Caco-2 (cell line): ENCODE data around the gene HSPB6. TPM values are rescaled to one million over a fixed set of nuclear protein-coding genes. Genes with fewer than 3 reads are reported as not detected.

Source experiments
- BruUV-seq: library from RNA; stranded (reverse); fragments of 400-500 nt; replicated peaks from 2 replicates; lab custom pipeline; 2021; lab: Mats Ljungman, UMichigan
- CTCF ChIA-PET: fragments of 300-600 bp; sonication (Branson Sonifier 250); formaldehyde crosslinking; loops from one replicate; lab custom pipeline; 2022; ENCODE audit warnings: antibody characterized with exemption; lab: Charles Lee
- POLR2A ChIA-PET: fragments of 300-600 bp; sonication (Branson Sonifier 250); formaldehyde crosslinking; loops from one replicate; lab custom pipeline; 2022; ENCODE audit warnings: antibody characterized with exemption; lab: Charles Lee
- DNase-seq, 2 experiments: peaks; one replicate each; pipeline versions ENCODE4 v3.0.0 to v3.0.0-alpha.2; 2020 to 2022
- H3K27me3 ChIP-seq: replicated peaks from 2 replicates; pipeline ENCODE4 v1.6.0; 2011; ENCODE audit warnings: low read length; ENCODE audit not compliant: control insufficient read depth, insufficient read depth
- H3K36me3 ChIP-seq: 2 replicates; pipeline ENCODE4 v1.5.1; 2011; ENCODE audit warnings: low read length; ENCODE audit not compliant: control insufficient read depth, insufficient read depth
- H3K4me1 ChIP-seq: fragments of 250-450 bp; sonication (Bioruptor Pico); 2 replicates; pipeline ENCODE4 v1.5.1; 2020; ENCODE audit warnings: mild to moderate bottlenecking
- H3K4me3 ChIP-seq: 2 replicates; pipeline ENCODE4 v1.5.1; 2011; ENCODE audit warnings: low read depth, mild to moderate bottlenecking, control low read depth, low read length
- H3K9me3 ChIP-seq: fragments of 250-450 bp; sonication (Bioruptor Pico); 2 replicates; pipeline ENCODE4 v1.5.1; 2020; ENCODE audit warnings: mild to moderate bottlenecking, moderate library complexity
- H3K27ac Mint-ChIP-seq: one replicate; pipeline ENCODE4 v1.8.0; 2022; ENCODE audit warnings: mixed read lengths; ENCODE audit not compliant: unreplicated experiment
- H3K27me3 Mint-ChIP-seq: one replicate; pipeline ENCODE4 v1.8.0; 2022; ENCODE audit warnings: mixed read lengths; ENCODE audit not compliant: insufficient read depth, unreplicated experiment
- H3K36me3 Mint-ChIP-seq: one replicate; pipeline ENCODE4 v1.8.0; 2022; ENCODE audit warnings: mild to moderate bottlenecking, mixed read lengths; ENCODE audit not compliant: insufficient read depth, unreplicated experiment
- H3K4me1 Mint-ChIP-seq: one replicate; pipeline ENCODE4 v1.8.0; 2022; ENCODE audit warnings: low read depth, mixed read lengths; ENCODE audit not compliant: unreplicated experiment
- H3K4me3 Mint-ChIP-seq: one replicate; pipeline ENCODE4 v1.8.0; 2022; ENCODE audit warnings: mild to moderate bottlenecking, moderate library complexity, mixed read lengths; ENCODE audit not compliant: unreplicated experiment
- H3K9me3 Mint-ChIP-seq: one replicate; pipeline ENCODE4 v1.8.0; 2022; ENCODE audit warnings: mixed read lengths; ENCODE audit not compliant: unreplicated experiment
- intact Hi-C: fragments of 100-400 bp; cut with micrococcal nuclease; formaldehyde crosslinking; loops from one replicate; pipeline ENCODE4 v1.10.0; 2022; ENCODE audit not compliant: unreplicated experiment
- total RNA-seq: library from RNA; stranded (reverse); gene quantifications from 2 replicates; pipeline ENCODE4 v1.2.3, GENCODE V29; 2022
- TF ChIP-seq, protein P1 (sequence below), 2 experiments: fragments of 200-600 bp in 1 of 2; IDR thresholded peaks; 1 replicate in 1 of 2; 2 replicates in 1 of 2; pipeline versions ENCODE4 v1.5.1 to v1.8.0; 2011 to 2022; ENCODE audit warnings: antibody characterized with exemption in 1 of 2, control low read depth in 1 of 2, inconsistent platforms in 1 of 2, low read depth in 1 of 2, low read length in 1 of 2, mild to moderate bottlenecking in 1 of 2, moderate library complexity in 1 of 2; ENCODE audit not compliant: insufficient read depth in 1 of 2, severe bottlenecking in 1 of 2, unreplicated experiment in 1 of 2

Gene HSPB6
- total RNA-seq, 1 experiment from 2014 or later, result 0.48 TPM

DNA sequence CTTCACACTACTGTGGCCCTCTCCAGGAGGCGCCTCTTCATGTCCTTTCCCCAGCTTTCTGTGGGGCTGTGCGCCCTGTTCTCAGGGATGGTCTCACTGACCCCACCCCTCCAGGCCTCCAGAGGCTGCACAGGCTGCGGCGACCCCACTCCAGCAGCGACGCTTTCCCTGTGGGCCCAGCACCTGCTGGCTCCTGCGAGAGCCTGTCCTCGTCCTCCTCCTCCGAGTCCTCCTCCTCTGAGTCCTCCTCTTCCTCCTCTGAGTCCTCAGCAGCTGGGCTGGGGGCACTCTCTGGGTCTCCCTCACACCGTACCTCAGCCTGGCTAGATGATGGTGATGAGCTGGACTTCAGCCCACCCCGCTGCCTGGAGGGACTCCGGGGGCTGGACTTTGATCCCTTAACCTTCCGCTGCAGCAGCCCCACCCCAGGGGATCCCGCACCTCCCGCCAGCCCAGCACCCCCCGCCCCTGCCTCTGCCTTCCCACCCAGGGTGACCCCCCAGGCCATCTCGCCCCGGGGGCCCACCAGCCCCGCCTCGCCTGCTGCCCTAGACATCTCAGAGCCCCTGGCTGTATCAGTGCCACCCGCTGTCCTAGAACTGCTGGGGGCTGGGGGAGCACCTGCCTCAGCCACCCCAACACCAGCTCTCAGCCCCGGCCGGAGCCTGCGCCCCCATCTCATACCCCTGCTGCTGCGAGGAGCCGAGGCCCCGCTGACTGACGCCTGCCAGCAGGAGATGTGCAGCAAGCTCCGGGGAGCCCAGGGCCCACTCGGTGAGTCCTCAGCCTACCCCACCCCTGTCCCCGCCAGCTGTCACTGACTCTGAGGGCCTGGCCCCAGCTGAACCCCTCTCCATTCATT lies 29.7 kb upstream of the HSPB6 start:
- intact Hi-C loops, result no loop called here
- H3K36me3 ChIP-seq, result no peaks in the 10 kb centered on the region
- H3K27me3 Mint-ChIP-seq, result no peaks in the 10 kb centered on the region
- no peaks in the 10 kb centered on the region for H3K9me3 ChIP-seq
- no peaks in the 10 kb centered on the region for H3K4me1 ChIP-seq
- H3K4me1 Mint-ChIP-seq, result peaks cover 8% of the 10 kb centered on the region
- no peak for DNase-seq
- no peaks in the 10 kb centered on the region for H3K9me3 Mint-ChIP-seq
- no peak overlapping the region for H3K27ac Mint-ChIP-seq
- TF ChIP-seq, protein P1, sequence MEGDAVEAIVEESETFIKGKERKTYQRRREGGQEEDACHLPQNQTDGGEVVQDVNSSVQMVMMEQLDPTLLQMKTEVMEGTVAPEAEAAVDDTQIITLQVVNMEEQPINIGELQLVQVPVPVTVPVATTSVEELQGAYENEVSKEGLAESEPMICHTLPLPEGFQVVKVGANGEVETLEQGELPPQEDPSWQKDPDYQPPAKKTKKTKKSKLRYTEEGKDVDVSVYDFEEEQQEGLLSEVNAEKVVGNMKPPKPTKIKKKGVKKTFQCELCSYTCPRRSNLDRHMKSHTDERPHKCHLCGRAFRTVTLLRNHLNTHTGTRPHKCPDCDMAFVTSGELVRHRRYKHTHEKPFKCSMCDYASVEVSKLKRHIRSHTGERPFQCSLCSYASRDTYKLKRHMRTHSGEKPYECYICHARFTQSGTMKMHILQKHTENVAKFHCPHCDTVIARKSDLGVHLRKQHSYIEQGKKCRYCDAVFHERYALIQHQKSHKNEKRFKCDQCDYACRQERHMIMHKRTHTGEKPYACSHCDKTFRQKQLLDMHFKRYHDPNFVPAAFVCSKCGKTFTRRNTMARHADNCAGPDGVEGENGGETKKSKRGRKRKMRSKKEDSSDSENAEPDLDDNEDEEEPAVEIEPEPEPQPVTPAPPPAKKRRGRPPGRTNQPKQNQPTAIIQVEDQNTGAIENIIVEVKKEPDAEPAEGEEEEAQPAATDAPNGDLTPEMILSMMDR (IDR thresholded peaks at IDR 0.05; ENCODE audit: insufficient read depth in 1 of 2, low read depth in 1 of 2, low read length in 1 of 2, severe bottlenecking in 1 of 2, unreplicated experiment in 1 of 2), result no peak
- no peak overlapping the region for H3K4me3 Mint-ChIP-seq
- H3K4me3 ChIP-seq, result no peak overlapping the region
- no TSS peak for BruUV-seq
- H3K27me3 ChIP-seq, result no peaks in the 10 kb centered on the region
- H3K36me3 Mint-ChIP-seq, result no peaks in the 10 kb centered on the region
- CTCF ChIA-PET, result no interaction called here
- POLR2A ChIA-PET, result no interaction called here

- H3K4me3 Mint-ChIP-seq, result no peak overlapping the region
- POLR2A ChIA-PET, result no interaction called here
Observed at GRCh38 chr19:35785339-35785627, 28.5 kb upstream of the HSPB6 start.

GRCh38 chr19:35784503-35785338 lies 27.9 kb upstream of the HSPB6 start:
- no peaks in the 10 kb centered on the region for H3K27me3 Mint-ChIP-seq
- H3K4me3 Mint-ChIP-seq, result no peak overlapping the region
- H3K9me3 Mint-ChIP-seq, result no peaks in the 10 kb centered on the region
- no peaks in the 10 kb centered on the region for H3K36me3 Mint-ChIP-seq
- no TSS peak for BruUV-seq
- Histone ChIP-seq H3K36me3 (no peaks in the 10 kb centered on the region; the same call in 1 of the 2 replicates), H3K4me3 (no peak overlapping the region), H3K27me3 (no peaks in the 10 kb centered on the region), H3K9me3 (no peaks in the 10 kb centered on the region), H3K4me1 (no peaks in the 10 kb centered on the region)
- TF ChIP-seq, protein P1 (IDR thresholded peaks at IDR 0.05; ENCODE audit: insufficient read depth in 1 of 2, low read depth in 1 of 2, low read length in 1 of 2, severe bottlenecking in 1 of 2, unreplicated experiment in 1 of 2), result no peak
- peaks cover 8% of the 10 kb centered on the region for H3K4me1 Mint-ChIP-seq
- ChIA-PET POLR2A (interaction anchor here (0.6 kb wide), 1 partner anchor 37 kb away, joined by 4 read pairs; the partner anchor contains the start of gene LIN37), CTCF (interaction anchor here (0.5 to 0.6 kb wide), 4 partner anchors 8 to 400 kb away, joined by 3 to 7 read pairs (median 4); no protein-coding TSS in a partner anchor)
- DNase-seq, result no peak
- no peak overlapping the region for H3K27ac Mint-ChIP-seq
- intact Hi-C loops, result no loop called here

More at GRCh38 chr19:35785339-35785627, 28.5 kb upstream of the HSPB6 start:
- Mint-ChIP-seq H3K27ac (no peak overlapping the region), H3K9me3 (no peaks in the 10 kb centered on the region), H3K4me1 (peaks cover 8% of the 10 kb centered on the region), H3K27me3 (no peaks in the 10 kb centered on the region), H3K36me3 (no peaks in the 10 kb centered on the region)
- Histone ChIP-seq H3K27me3 (no peaks in the 10 kb centered on the region), H3K4me3 (no peak overlapping the region), H3K36me3 (no peaks in the 10 kb centered on the region; the same call in 1 of the 2 replicates), H3K4me1 (no peaks in the 10 kb centered on the region), H3K9me3 (no peaks in the 10 kb centered on the region)
- no peak for DNase-seq
- no TSS peak for BruUV-seq
- CTCF ChIA-PET, result no interaction called here
- TF ChIP-seq, protein P1 (IDR thresholded peaks at IDR 0.05; ENCODE audit: insufficient read depth in 1 of 2, low read depth in 1 of 2, low read length in 1 of 2, severe bottlenecking in 1 of 2, unreplicated experiment in 1 of 2), result no peak
- intact Hi-C loops, result no loop called here
